ENCODE data around the gene SOX18. TPM values are rescaled to one million over a fixed set of nuclear protein-coding genes. Genes with fewer than 3 reads are reported as not detected.

Gene SOX18
- total RNA-seq, 4 donors from 2014 or later, result 1.1 to 7.3 (median 4.3) TPM

DNA sequence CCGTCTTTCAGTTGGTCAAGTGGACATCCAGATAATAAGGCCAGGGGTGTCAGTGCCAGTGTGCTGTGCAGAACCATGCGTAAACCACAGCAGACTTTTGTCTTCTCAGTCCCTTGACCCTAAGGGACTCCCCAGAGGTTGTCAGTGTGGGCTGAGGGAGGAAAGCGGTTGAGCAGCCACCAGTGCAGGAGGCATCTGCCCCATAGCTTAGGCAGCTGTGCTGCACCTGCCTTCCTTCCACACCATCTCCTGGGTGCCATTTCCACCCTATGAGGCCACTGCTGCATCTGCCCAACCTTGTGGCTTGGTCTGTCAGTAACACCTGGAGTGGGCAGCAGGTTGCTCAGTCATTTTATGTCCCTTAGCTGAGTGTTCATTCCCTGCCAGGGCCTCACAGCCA, 42.5 kb downstream of the SOX18 start:
- TF ChIP-seq, protein P1, sequence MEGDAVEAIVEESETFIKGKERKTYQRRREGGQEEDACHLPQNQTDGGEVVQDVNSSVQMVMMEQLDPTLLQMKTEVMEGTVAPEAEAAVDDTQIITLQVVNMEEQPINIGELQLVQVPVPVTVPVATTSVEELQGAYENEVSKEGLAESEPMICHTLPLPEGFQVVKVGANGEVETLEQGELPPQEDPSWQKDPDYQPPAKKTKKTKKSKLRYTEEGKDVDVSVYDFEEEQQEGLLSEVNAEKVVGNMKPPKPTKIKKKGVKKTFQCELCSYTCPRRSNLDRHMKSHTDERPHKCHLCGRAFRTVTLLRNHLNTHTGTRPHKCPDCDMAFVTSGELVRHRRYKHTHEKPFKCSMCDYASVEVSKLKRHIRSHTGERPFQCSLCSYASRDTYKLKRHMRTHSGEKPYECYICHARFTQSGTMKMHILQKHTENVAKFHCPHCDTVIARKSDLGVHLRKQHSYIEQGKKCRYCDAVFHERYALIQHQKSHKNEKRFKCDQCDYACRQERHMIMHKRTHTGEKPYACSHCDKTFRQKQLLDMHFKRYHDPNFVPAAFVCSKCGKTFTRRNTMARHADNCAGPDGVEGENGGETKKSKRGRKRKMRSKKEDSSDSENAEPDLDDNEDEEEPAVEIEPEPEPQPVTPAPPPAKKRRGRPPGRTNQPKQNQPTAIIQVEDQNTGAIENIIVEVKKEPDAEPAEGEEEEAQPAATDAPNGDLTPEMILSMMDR (IDR thresholded peaks at IDR 0.05), result no peak
- no peak for TF ChIP-seq POLR2A (IDR thresholded peaks at IDR 0.05)
- no peak for DNase-seq (ENCODE audit: low spot score in 2 of 2)
- 90 to 91% methylated on average over 3 of the region's 3 CpGs for WGBS, 2 donors
- intact Hi-C loops (cut with DNase I; ENCODE audit: low total_unique reads), result no loop called here
- H3K4me3 ChIP-seq (ENCODE audit: low read depth, poor library complexity, severe bottlenecking), result no peak overlapping the region

DNA sequence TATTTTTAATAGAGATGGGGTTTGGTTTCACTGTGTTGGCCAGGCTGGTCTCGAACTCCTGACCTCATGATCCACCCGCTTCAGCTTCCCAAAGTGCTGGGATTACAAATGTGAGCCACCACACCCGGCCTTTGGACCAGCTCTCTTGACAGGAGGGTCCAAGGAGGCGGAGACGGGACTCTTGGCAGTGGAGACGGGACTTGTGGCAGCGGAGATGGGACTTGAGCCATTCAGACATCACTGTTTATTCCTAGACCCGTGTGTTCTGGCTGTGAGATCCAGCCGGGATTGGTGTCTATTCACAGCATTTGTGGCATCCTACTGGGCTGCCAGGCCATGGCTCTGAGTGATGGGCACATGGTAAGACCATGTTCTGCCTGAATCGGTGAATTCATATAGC, 42.9 kb downstream of the SOX18 start:
- intact Hi-C loops (cut with DNase I; ENCODE audit: low total_unique reads), result no loop called here
- 73 to 76% methylated on average over 10 of the region's 10 CpGs for WGBS, 2 donors
- no peak for DNase-seq (ENCODE audit: low spot score in 2 of 2)
- TF ChIP-seq POLR2A (IDR thresholded peaks at IDR 0.05), result no peak
- TF ChIP-seq, protein P1 (IDR thresholded peaks at IDR 0.05), result no peak
- no peak overlapping the region for H3K4me3 ChIP-seq (ENCODE audit: low read depth, poor library complexity, severe bottlenecking)

DNA sequence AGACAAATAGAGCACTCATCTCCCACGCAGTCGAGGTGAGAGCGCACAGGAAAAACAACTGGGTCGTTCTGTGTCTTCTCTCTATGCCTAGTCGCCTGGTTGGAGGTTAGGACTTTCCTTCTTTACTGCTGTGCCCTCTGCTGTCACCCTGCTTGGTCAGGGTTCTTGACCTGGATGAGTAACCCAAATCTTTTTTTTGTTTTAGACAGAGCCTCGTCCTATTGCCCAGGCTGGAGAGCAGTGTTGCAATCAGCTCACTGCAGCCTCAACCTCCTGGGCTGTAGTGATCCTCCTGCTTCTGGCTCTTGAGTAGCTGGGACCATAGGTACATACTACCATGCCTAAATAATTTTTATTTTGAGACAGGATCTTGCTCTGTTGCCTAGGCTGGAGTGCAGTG, 44.0 kb downstream of the SOX18 start:
- intact Hi-C loops (cut with DNase I; ENCODE audit: low total_unique reads), result no loop called here
- H3K4me3 ChIP-seq (ENCODE audit: low read depth, poor library complexity, severe bottlenecking), result no peak overlapping the region
- WGBS, 2 donors, result 81 to 85% methylated on average over 6 of the region's 6 CpGs
- no peak for TF ChIP-seq POLR2A (IDR thresholded peaks at IDR 0.05)
- TF ChIP-seq, protein P1 (IDR thresholded peaks at IDR 0.05), result no peak
- no peak for DNase-seq (ENCODE audit: low spot score in 2 of 2)

DNA sequence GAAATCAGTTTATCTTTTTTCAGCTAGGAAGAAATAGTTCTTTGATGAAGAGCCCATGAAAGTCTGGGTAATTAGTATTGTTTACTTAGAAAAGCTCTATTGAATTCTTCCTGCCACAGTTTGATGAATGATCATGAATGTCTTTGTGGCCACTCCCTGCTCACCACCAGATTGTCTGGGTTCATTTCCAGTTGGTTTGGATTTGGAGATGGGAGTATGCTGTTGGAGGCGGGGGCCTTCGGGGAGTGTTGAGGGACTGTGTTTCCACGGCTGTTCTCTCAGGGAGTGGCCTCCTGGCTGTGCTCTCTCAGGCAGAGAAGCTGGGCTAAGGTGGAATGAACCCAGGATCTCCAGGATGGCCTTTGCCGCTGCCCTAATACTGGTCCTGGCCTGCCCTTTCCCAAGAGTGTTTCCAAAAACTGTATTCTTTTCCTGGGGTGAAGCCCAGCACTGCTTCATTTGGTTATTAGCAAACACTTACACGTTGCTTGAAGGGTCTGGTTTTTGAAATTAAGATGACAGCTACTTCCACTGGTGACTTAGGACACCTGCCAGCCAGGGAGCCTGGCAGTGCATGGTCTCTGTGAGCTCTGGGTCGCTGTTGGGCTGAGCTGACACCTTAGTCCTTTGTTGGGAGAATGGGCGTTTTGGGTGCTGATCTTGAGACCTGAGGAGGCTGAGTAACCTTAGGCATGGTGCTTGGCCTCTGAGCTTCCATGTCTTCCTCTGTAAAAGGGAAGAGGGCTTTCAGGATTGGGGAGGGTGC, 45.3 kb downstream of the SOX18 start:
- intact Hi-C loops (cut with DNase I; ENCODE audit: low total_unique reads), result no loop called here
- no peak overlapping the region for H3K4me3 ChIP-seq (ENCODE audit: low read depth, poor library complexity, severe bottlenecking)
- no peak for DNase-seq (ENCODE audit: low spot score in 2 of 2)
- 51 to 60% methylated on average over 7 of the region's 7 CpGs for WGBS, 2 donors
- TF ChIP-seq POLR2A (IDR thresholded peaks at IDR 0.05), result no peak
- TF ChIP-seq, protein P1 (IDR thresholded peaks at IDR 0.05), result no peak

DNA sequence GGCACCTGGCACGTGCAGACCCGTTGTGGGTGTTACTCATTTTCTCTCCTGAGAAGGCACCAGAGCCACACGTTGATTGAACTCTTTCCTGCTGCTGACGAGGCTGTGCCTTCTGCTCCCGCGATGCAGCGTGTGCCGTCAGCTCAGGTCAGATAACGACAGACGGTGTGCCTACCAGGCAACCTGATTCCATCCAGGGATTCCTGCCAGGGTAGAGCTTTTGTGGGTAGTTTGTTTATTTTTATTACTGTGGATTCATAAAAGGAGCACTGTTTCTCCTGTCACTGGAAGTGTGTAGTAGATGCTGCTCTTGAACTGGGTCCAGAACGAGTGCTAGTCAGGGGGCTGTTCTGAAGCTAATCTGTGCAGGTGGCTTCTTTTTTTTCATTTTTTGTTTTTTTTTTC, 47.8 kb downstream of the SOX18 start:
- 52 to 62% methylated on average over 11 of the region's 11 CpGs for WGBS, 2 donors
- TF ChIP-seq POLR2A (IDR thresholded peaks at IDR 0.05), result no peak
- no peak for DNase-seq (ENCODE audit: low spot score in 2 of 2)
- intact Hi-C loops (cut with DNase I; ENCODE audit: low total_unique reads), result no loop called here
- no peak overlapping the region for H3K4me3 ChIP-seq (ENCODE audit: low read depth, poor library complexity, severe bottlenecking)

DNA sequence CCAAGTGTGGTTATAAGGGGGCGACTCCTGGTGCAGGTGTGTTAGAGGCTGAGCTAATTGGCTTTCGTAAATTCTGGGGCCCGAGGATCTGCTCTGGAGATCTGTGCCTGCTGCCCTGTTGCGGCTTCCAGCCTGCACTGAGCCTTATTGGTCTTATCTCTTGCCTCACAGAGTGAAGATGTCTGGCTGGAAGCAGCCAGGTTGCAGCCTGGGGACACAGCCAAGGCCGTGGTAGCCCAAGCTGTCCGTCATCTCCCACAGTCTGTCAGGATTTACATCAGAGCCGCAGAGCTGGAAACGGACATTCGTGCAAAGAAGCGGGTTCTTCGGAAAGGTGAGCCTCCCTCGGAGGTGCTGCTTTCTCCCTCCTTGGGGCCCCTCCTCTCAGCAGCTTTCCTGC, 48.5 kb downstream of the SOX18 start:
- TF ChIP-seq POLR2A (IDR thresholded peaks at IDR 0.05), result no peak
- TF ChIP-seq, protein P1 (IDR thresholded peaks at IDR 0.05), result no peak
- H3K4me3 ChIP-seq (ENCODE audit: low read depth, poor library complexity, severe bottlenecking), result no peak overlapping the region
- 87 to 94% methylated on average over 12 of the region's 12 CpGs for WGBS, 2 donors
- intact Hi-C loops (cut with DNase I; ENCODE audit: low total_unique reads), result no loop called here
- no peak for DNase-seq (ENCODE audit: low spot score in 2 of 2)

Small RNA genes within 50 kb of the gene (microRNA-seq; reads per million reads assigned to microRNA genes)
- 0 to 3.4 reads per million in 2 donors for gene MIR6813 (ENCODE audit: borderline number of aligned reads in 1 of 2, borderline replicate concordance in 2 of 2)

Other genes with a start within 250 kb of the SOX18 start
- gene ZBTB46, start 218.4 kb downstream of the SOX18 start, total RNA-seq, result 1 to 10 TPM; 1.2 to 6.7 (median 5.7) TPM
- gene ABHD16B, start 188.1 kb downstream of the SOX18 start, total RNA-seq, result not detected
- 100 to 1,000 TPM in 2 of 4 donors, 10 to 100 TPM in 2; 85.9 to 101 (median 94.7) TPM for gene TPD52L2, start 184.4 kb downstream of the SOX18 start, total RNA-seq
- gene DNAJC5, start 154.5 kb downstream of the SOX18 start, total RNA-seq, result 10 to 100 TPM; 40.6 to 59.7 (median 49.7) TPM
- gene UCKL1, start 93.2 kb downstream of the SOX18 start, total RNA-seq, result 10 to 100 TPM; 28.1 to 44.3 (median 33.6) TPM
- 10 to 100 TPM; 15.3 to 19.8 (median 16.7) TPM for gene ZNF512B, start 79.7 kb downstream of the SOX18 start, total RNA-seq
- 10 to 100 TPM in 3 of 4 donors, 1 to 10 TPM in 1; 8.1 to 11.3 (median 10.6) TPM for gene SAMD10, start 70.0 kb downstream of the SOX18 start, total RNA-seq
- 10 to 100 TPM; 66.8 to 88.3 (median 79.1) TPM for gene PRPF6, start 68.5 kb downstream of the SOX18 start, total RNA-seq
- 1 to 10 TPM in 1 of 4 donors, under 1 TPM in 3; 0.39 to 1.8 (median 0.66) TPM for gene C20orf204, start 13.5 kb downstream of the SOX18 start, total RNA-seq
- gene TCEA2, start 13.6 kb upstream of the SOX18 start, total RNA-seq, result 10 to 100 TPM; 16.5 to 52.3 (median 22.8) TPM
- gene RGS19, start 29.9 kb upstream of the SOX18 start, total RNA-seq, result 10 to 100 TPM; 10.4 to 26.4 (median 16.6) TPM
- gene OPRL1, start 30.4 kb upstream of the SOX18 start, total RNA-seq, result under 1 TPM; 0.15 to 0.88 (median 0.28) TPM
- under 1 TPM in 1 of 4 donors, not detected in 3; 0.91 TPM for gene LKAAEAR1, start 34.8 kb upstream of the SOX18 start, total RNA-seq
- gene NPBWR2, start 57.9 kb upstream of the SOX18 start, total RNA-seq, result not detected
- under 1 TPM in 1 of 4 donors, not detected in 3; 0.26 TPM for gene MYT1, start 114.8 kb upstream of the SOX18 start, total RNA-seq
- 100 to 1,000 TPM in 3 of 4 donors, 10 to 100 TPM in 1; 87.5 to 164 (median 132) TPM for gene PCMTD2, start 206.1 kb upstream of the SOX18 start, total RNA-seq

Measured in lower leg skin (tissue), 4 donors.